LNCaP clone FGC (cell line): ENCODE data around the gene GDF15.
A peak's percentile ranks its signal among the peaks of the same experiment; 100 is the strongest.

Experiments
- DNase-seq: peaks from one replicate; pipeline ENCODE4 v3.0.0-alpha.2; 2011; ENCODE audit warnings: low read depth
- H3K4me3 ChIP-seq: 2 replicates; pipeline ENCODE4 v1.5.1; 2011; ENCODE audit warnings: mild to moderate bottlenecking, low read depth, low read length, control low read depth
- TF ChIP-seq, protein P1 (sequence below): IDR thresholded peaks from 2 replicates; pipeline ENCODE4 v1.5.1; 2012; ENCODE audit warnings: mild to moderate bottlenecking; ENCODE audit not compliant: control insufficient read depth, insufficient read depth; ENCODE audit errors: extremely low read depth

Gene GDF15

GRCh38 chr19:18417250-18418028, 31.5 kb downstream of the GDF15 start:
- TF ChIP-seq, protein P1, sequence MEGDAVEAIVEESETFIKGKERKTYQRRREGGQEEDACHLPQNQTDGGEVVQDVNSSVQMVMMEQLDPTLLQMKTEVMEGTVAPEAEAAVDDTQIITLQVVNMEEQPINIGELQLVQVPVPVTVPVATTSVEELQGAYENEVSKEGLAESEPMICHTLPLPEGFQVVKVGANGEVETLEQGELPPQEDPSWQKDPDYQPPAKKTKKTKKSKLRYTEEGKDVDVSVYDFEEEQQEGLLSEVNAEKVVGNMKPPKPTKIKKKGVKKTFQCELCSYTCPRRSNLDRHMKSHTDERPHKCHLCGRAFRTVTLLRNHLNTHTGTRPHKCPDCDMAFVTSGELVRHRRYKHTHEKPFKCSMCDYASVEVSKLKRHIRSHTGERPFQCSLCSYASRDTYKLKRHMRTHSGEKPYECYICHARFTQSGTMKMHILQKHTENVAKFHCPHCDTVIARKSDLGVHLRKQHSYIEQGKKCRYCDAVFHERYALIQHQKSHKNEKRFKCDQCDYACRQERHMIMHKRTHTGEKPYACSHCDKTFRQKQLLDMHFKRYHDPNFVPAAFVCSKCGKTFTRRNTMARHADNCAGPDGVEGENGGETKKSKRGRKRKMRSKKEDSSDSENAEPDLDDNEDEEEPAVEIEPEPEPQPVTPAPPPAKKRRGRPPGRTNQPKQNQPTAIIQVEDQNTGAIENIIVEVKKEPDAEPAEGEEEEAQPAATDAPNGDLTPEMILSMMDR: no peak
- DNase-seq: no peak
- H3K4me3 ChIP-seq: no peak overlapping the region

- no peak for DNase-seq
- TF ChIP-seq, protein P1: no peak
These were observed 32.1 kb downstream of the GDF15 start for GRCh38 chr19:18418029-18418482.

GRCh38 chr19:18418483-18419194, 32.7 kb downstream of the GDF15 start:
- TF ChIP-seq, protein P1: no peak
- H3K4me3 ChIP-seq: peak overlapping the region; percentile 75
- no peak for DNase-seq

More at GRCh38 chr19:18418029-18418482, 32.1 kb downstream of the GDF15 start:
- no peak overlapping the region for H3K4me3 ChIP-seq

GRCh38 chr19:18419195-18419698, 33.3 kb downstream of the GDF15 start, which contains the start of gene SSBP4:
TSS of gene SSBP4 (plus strand) at chr19:18419398. CDS start at chr19:18419649, 251 bp downstream.
- peak; percentile 19 for DNase-seq
- peak within 1 kb of the TSS; percentile 75 for H3K4me3 ChIP-seq
- TF ChIP-seq, protein P1: peak; percentile 65

- DNase-seq: no peak
- H3K4me3 ChIP-seq: peak overlapping the region; percentile 75
- TF ChIP-seq, protein P1: no peak
These were observed 33.9 kb downstream of the GDF15 start for GRCh38 chr19:18419699-18420460.

DNA sequence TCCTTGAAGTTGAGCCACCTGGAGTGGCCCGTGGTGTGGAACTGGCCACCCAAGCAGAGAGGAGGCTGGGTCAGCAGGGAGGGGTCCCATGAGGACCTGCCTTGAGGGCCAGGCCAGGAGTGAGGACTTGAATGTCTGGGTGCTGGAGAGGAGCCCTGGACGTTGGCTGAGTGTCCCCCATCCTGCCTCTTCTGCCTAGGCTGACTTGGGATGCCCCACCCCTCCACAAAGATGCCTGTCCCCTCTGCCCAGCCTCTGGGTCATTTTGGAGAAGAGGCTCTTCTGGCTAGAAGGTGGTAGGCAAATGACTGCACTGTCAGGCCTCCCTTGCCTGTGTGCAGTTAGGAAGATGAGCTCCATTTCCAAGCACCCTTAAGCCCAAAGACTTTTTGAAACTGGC, 35.0 kb downstream of the GDF15 start:
- DNase-seq: no peak
- TF ChIP-seq, protein P1: no peak
- H3K4me3 ChIP-seq: peak overlapping the region; percentile 75
